Measurements from ENCODE around the gene NIPBL. TPM values are rescaled to one million over a fixed set of nuclear protein-coding genes. Genes with fewer than 3 reads are reported as not detected.
A peak's percentile ranks its signal among the peaks of the same experiment; 100 is the strongest.

NIPBL gene
- total and polyA plus RNA-seq, 2 of the 13 experiments (the other 11 are each of a cell fraction or from before 2014, with no cell fraction given) = 12.3 to 32.3 TPM

- Histone ChIP-seq H4K20me1 (ENCODE audit: insufficient read depth, low read length) (peaks cover 20% of the 10 kb centered on the region; the same call in 1 of the 2 replicates), H3K4me3 (replicated peaks in 1 of 3; ENCODE audit: insufficient read depth in 1 of 3, low read depth in 2 of 3, low read length in 3 of 3) (no peak overlapping the region), H3K27me3 (ENCODE audit: control insufficient read depth in 1 of 2, insufficient read depth in 2 of 2, low read length in 2 of 2) (no peaks in the 10 kb centered on the region), H3K4me1 (ENCODE audit: insufficient read depth, low read length) (peaks cover 40% of the 10 kb centered on the region), H3K36me3 (replicated peaks in 1 of 2; ENCODE audit: control insufficient read depth in 1 of 2, insufficient read depth in 2 of 2, low read length in 2 of 2) (no peaks in the 10 kb centered on the region), H3K4me2 (ENCODE audit: low read depth, low read length) (no peak overlapping the region), H3K9me3 (ENCODE audit: low read length) (no peaks in the 10 kb centered on the region), H3K79me2 (ENCODE audit: insufficient read depth, low read length) (peaks cover 75% of the 10 kb centered on the region), H3K27ac (ENCODE audit: extremely low read length, insufficient read depth, low read length) (no peak overlapping the region), H3K9ac (ENCODE audit: insufficient read depth, low read depth, low read length) (no peak overlapping the region), H2AFZ (ENCODE audit: low read length) (no peak overlapping the region)
- no peak for FAIRE-seq
- no TSS peak for BruUV-seq (replicated peaks)
- 96% methylated on average over 3 of the region's 3 CpGs for WGBS (ENCODE audit: low lambda C conversion rate)
- CTCF ChIA-PET (ENCODE audit: low intra/inter-chr PET ratio, low total read pairs) = no interaction called here
- ATAC-seq = no peak
- intact Hi-C loops (cut with micrococcal nuclease; ENCODE audit: unreplicated experiment) = no loop called here
- TF ChIP-seq FOXP1 (IDR thresholded peaks at IDR 0.05) (no peak), FOXP1 (CRISPR knock-in tag; IDR thresholded peaks at IDR 0.05) (no peak), SOX13 (IDR thresholded peaks at IDR 0.05) (no peak), SOX13 (CRISPR knock-in tag; conservative IDR thresholded peaks at IDR 0.05 in 1 of 2, IDR thresholded peaks at IDR 0.05 in 1 of 2) (peak in 1 of 2 experiments; percentile 51; a peak in 1 of 4 replicates), FOXA3 (CRISPR knock-in tag; IDR thresholded peaks at IDR 0.05) (peak; percentile 32; the same call in 1 of the 2 replicates)
- POLR2A ChIA-PET = no interaction called here
- in situ Hi-C loops (cut with HindIII; ENCODE audit: extremely low pct_ligation_motif_present, low pct_unique_long_range_greater_than_20kb) = no loop called here
- no peak for DNase-seq (ENCODE audit: low spot score)
Observed at GRCh38 chr5:36939969-36940858, 63.6 kb downstream of the NIPBL start.

GRCh38 chr5:36943584-36943983, 67.0 kb downstream of the NIPBL start:
- no peak overlapping the region for H2AFZ ChIP-seq (ENCODE audit: low read length)
- in situ Hi-C loops (cut with HindIII; ENCODE audit: extremely low pct_ligation_motif_present, low pct_unique_long_range_greater_than_20kb) (no loop called here), intact Hi-C loops (cut with micrococcal nuclease; ENCODE audit: unreplicated experiment) (no loop called here)
- no TSS peak for BruUV-seq (replicated peaks)
- WGBS (ENCODE audit: low lambda C conversion rate) = 98% methylated on average over 1 of the region's 1 CpG
- DNase-seq (ENCODE audit: low spot score) (no peak), FAIRE-seq (no peak), ATAC-seq (no peak)
- H3K4me1 ChIP-seq (ENCODE audit: insufficient read depth, low read length) = peaks cover 19% of the 10 kb centered on the region
- no peak overlapping the region for H3K4me3 ChIP-seq (replicated peaks in 1 of 3; ENCODE audit: insufficient read depth in 1 of 3, low read depth in 2 of 3, low read length in 3 of 3)
- H3K27me3 ChIP-seq (ENCODE audit: control insufficient read depth in 1 of 2, insufficient read depth in 2 of 2, low read length in 2 of 2) = no peaks in the 10 kb centered on the region
- H3K4me2 ChIP-seq (ENCODE audit: low read depth, low read length) = no peak overlapping the region
- no peaks in the 10 kb centered on the region for H3K36me3 ChIP-seq (replicated peaks in 1 of 2; ENCODE audit: control insufficient read depth in 1 of 2, insufficient read depth in 2 of 2, low read length in 2 of 2)
- H3K79me2 ChIP-seq (ENCODE audit: insufficient read depth, low read length) = peaks cover 75% of the 10 kb centered on the region
- no peak overlapping the region for H3K27ac ChIP-seq (ENCODE audit: extremely low read length, insufficient read depth, low read length)
- no peak overlapping the region for H3K9ac ChIP-seq (ENCODE audit: insufficient read depth, low read depth, low read length)
- H4K20me1 ChIP-seq (ENCODE audit: insufficient read depth, low read length) = peaks cover 21% of the 10 kb centered on the region
- ChIA-PET CTCF (ENCODE audit: low intra/inter-chr PET ratio, low total read pairs) (no interaction called here), POLR2A (no interaction called here)
- no peaks in the 10 kb centered on the region for H3K9me3 ChIP-seq (ENCODE audit: low read length)
- no peak for TF ChIP-seq ATF7-NPFF (CRISPR knock-in tag; IDR thresholded peaks at IDR 0.05; ENCODE audit: low read depth)
- no peak for TF ChIP-seq ARID2 (CRISPR knock-in tag; IDR thresholded peaks at IDR 0.05; ENCODE audit: borderline replicate concordance)
- TF ChIP-seq ZNF142 (CRISPR knock-in tag; IDR thresholded peaks at IDR 0.05) = no peak
- no peak for TF ChIP-seq ZBTB7A (CRISPR knock-in tag; IDR thresholded peaks at IDR 0.05)
- TF ChIP-seq, protein P1, sequence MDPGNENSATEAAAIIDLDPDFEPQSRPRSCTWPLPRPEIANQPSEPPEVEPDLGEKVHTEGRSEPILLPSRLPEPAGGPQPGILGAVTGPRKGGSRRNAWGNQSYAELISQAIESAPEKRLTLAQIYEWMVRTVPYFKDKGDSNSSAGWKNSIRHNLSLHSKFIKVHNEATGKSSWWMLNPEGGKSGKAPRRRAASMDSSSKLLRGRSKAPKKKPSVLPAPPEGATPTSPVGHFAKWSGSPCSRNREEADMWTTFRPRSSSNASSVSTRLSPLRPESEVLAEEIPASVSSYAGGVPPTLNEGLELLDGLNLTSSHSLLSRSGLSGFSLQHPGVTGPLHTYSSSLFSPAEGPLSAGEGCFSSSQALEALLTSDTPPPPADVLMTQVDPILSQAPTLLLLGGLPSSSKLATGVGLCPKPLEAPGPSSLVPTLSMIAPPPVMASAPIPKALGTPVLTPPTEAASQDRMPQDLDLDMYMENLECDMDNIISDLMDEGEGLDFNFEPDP (CRISPR knock-in tag; conservative IDR thresholded peaks at IDR 0.05) = no peak

All from HepG2 (cell line).